GM04503 (cell line): Measurements from ENCODE around the gene EEPD1.
"Not testable (repeated sequence)": the region's sequence is repeated elsewhere in the genome, so short reads cannot be mapped to it uniquely, and the experiment has no call there.

Experiments used
- DNase-seq: peaks from one replicate; pipeline ENCODE4 v3.0.0-alpha.2; 2012; ENCODE audit warnings: low read depth

EEPD1 gene

GRCh38 chr7:36152756-36153570 lies at the start of gene EEPD1:
EEPD1 (plus strand) TSS chr7:36153254; CDS start chr7:36154325, 1,071 bp downstream.
- peak; percentile 91 for DNase-seq

DNA sequence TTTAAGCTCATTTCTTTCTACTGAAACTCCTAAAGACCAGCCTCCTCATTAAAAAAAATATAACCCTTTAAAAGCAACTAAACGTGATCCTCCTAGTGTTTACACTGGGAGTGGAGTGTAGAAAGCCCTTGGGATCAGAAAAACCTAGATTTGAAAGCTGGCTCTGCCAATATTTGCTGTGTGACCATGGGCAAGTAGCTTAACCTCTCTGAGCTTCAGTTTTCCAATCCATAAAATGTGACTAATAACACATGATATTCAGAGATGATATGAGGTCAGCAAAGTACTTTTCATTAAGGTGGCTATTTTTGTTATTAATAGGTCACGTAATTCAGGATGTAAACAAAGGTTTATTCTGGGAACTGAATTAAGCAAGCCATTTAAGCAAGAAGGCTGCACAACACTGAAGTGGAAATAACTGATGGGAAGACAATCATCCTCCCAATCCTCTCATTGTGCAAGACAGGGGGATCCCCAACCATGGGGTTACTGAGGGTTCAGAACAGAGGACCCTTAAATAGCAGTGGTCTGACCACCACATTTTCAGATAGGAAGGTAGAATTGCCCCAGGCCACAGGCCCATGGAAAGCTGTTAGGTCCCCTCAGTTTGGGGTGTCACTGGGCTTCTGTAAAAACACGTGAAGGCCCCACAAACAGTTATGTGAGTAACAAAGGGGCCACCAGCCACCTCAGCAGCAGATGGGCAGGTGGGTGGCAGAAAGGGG lies 49.1 kb upstream of the EEPD1 start:
- DNase-seq, result no peak

DNA sequence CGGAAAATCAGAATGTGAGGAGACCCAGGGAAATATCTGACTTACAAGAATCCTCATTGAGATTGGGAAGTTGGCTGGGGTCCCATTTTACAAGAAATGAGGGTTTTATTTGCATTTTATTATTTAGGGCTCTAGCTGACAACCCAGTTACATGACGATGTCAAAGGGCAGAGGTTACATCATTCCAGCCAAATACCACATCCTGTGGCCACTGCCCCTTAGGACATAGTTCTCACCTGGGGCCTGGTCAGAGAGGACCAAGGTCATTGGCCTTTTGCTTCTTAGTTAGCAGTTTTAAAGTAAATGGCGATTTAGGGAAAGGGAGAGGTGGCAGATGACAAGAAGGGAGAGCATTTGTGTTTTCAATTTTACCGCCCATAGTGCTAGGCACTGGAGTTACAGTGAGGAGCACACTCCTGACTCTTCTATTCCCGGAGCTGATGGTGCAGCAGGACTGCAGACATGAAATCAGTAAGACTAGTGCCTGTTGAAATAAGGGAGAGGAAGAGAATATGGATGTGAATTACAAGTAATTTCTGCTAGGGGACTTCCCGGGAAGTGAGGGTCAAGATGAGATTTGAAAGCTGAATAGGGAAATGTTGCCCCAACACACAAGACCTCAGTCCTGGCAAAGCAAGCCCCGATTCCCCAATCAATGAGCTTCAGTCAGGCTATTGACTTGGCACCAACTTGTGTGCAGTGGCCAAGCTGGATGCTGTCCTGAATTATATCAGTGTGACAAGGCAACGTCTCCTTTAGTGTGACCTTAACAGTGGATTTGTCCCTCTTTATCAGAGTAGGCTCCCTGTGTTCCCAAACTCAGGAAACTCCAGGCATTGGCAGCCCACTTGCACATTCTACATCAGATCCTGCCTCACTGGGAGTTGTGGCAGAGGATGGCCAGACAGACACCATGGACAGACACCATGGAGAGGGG lies 45.8 kb upstream of the EEPD1 start:
- not testable (repeated sequence) for DNase-seq

DNA sequence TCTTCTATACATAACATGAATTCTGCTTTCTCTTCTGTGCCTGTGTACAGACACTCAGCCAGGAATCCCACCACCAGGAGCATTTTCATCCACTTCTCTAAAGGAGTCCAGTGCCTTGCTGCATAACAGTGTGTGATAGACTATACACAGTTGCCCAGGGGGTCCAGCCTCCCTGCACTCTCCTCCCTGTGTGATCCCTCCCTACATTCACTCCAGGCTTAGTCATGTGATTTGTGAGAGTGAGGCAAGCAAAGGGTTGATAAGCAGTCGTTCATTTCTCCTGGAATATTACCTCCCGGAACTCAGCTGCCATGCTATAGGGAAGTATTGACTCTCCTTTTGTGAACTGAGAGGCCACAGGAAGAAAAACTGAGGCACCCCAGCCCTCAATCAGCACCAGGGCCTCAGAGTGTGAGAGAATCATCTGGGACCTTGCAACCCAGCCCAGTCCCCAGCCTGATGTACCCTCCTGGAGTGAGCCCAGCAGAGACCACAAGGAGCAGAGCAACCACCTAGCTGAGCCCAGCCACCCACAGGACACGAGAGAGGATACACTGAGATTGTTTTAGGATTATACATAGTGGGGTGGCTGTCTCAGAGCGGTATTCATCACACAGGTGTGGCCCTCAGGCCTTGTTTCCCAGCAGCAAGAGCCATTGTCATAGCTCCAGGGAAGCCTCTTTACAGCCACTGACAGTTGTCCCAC lies 45.0 kb upstream of the EEPD1 start:
- no peak for DNase-seq

GRCh38 chr7:36109013-36109627 lies 43.9 kb upstream of the EEPD1 start:
- DNase-seq, result no peak

GRCh38 chr7:36110584-36110983 lies 42.5 kb upstream of the EEPD1 start:
- no peak for DNase-seq

- DNase-seq, result no peak
Observed at GRCh38 chr7:36112969-36113368, 40.1 kb upstream of the EEPD1 start.

GRCh38 chr7:36114355-36114754 lies 38.7 kb upstream of the EEPD1 start:
- no peak for DNase-seq

- DNase-seq, result peak; percentile 89
Observed at GRCh38 chr7:36115448-36116321, 37.4 kb upstream of the EEPD1 start.

- no peak for DNase-seq
Observed at GRCh38 chr7:36116347-36117202, 36.5 kb upstream of the EEPD1 start.

DNA sequence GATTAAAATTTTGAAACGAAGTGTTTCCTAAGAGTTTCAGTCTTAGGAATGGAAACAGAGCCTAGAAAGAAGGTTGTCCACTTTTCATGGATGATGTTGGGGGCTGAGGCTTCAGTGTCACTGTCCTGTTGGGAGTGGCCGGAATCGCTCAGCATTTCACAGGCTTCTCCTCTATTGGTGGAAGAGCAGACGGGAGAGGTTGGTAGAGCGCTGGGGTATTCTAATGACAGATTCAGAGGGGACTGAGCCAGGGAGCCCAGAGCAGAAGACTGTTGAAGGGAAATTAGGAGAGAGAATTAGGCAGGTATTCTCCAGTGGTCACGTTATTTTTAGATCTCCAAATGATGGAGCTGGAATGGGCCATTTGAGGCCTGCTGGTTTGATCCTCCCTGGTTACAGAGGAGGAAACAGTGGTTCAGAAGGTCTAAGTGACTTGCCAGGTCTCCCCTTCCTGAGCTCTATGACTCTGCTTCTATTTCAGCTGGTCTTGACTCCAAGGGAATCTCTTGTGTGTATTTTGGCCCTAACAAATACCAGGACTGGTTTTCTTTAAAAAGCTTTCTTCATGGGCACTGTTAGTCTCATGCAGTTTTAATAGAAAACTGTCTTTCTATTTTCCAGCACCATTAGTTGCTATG lies 35.7 kb upstream of the EEPD1 start:
- no peak for DNase-seq

DNA sequence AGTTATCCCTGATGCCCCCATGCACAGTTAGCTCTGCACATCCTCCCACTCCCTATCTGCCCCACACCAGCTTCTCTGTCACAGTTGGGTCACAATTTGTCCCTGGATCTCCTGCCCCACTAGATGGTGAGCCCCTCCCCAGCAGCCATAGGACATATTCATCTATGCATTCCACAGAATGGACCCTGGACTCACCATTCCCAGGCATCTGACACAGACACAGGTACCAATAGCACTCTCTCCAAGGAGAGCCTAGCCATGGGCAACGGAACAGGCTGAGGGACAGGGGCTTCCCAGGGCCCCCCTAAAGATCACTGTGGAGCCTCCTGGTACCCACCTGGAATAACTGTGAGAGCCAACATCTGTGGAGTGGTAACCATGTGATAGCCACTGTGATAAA lies 34.7 kb upstream of the EEPD1 start:
- no peak for DNase-seq

GRCh38 chr7:36119005-36119706 lies 33.9 kb upstream of the EEPD1 start:
- peak; percentile 98 for DNase-seq

GRCh38 chr7:36119983-36120646 lies 32.9 kb upstream of the EEPD1 start:
- DNase-seq, result not testable (repeated sequence)

DNA sequence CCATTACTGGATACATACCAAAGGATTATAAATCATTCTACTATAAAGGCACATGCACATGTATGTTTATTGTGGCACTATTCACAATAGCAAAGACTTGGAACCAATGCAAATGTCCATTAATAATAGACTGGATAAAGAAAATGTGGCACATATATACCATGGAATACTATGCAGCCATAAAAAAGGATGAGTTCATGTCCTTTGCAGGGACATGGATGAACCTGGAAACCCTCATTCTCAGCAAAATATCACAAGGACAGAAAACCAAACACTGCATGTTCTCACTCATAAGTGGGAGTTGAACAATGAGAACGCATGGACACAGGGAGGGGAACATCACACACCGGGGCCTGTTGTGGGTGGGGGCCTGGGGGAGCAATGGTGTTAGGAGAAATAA lies 27.4 kb upstream of the EEPD1 start:
- DNase-seq, result not testable (repeated sequence)

GRCh38 chr7:36127075-36127740 lies 25.8 kb upstream of the EEPD1 start:
- no peak for DNase-seq
